HEK293 (cell line): Measurements from ENCODE around the gene SSR1.

Source experiments
- CTCF ChIP-seq: fragments of 450-650 bp; formaldehyde crosslinking; IDR thresholded peaks from 2 replicates; pipeline ENCODE4 v1.5.1; 2016; ENCODE audit warnings: missing biosample characterization, missing genetic modification characterization
- FEZF1 ChIP-seq: fragments of 450-650 bp; formaldehyde crosslinking; IDR thresholded peaks from 2 replicates; pipeline ENCODE4 v1.5.1; 2016; ENCODE audit warnings: missing biosample characterization, missing genetic modification characterization
- ZNF837 ChIP-seq: fragments of 450-650 bp; formaldehyde crosslinking; IDR thresholded peaks from 2 replicates; pipeline ENCODE4 v1.5.1; 2016; ENCODE audit warnings: missing biosample characterization, missing genetic modification characterization

GRCh38 chr6:7246401-7247178 lies 66.4 kb downstream of the SSR1 start:
- TF ChIP-seq FEZF1 (no peak), ZNF837 (tag by site-specific recombination) (no peak), CTCF (tag by site-specific recombination) (no peak)
